ENCODE data around the gene CFAP73. TPM values are rescaled to one million over a fixed set of nuclear protein-coding genes. Genes with fewer than 3 reads are reported as not detected.

CFAP73 gene
- total and polyA plus RNA-seq, 4 donors, result 10.4 to 40.6 (median 14.6) TPM

DNA sequence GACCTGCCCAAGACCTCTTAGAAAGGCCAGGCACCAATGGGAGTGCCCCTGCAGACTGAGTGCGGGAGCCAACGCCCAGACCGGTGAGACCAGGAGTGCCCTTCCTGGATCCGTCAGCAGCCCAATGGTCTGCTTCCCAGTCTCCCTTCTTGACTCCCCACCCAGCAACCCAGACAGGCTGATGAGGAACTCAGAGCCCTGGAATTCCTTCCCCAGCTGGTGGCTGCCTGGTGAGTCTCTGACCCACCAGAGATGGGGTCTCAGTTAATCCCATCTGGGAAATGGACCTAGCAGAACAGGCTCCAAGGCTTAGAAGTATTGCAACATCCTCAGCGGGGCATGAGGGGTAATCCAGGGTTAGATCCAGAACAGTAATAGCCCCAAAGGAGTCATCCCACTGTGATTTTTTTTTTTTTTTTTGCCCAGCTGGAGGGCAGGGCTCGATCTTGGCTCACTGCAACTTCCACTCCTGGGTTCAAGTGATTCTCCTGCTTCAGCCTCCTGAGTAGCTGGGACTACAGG lies 12.5 kb upstream of the CFAP73 start:
- 73 to 89% methylated on average over 6 of the region's 6 CpGs for WGBS, 2 donors
- H3K27me3 ChIP-seq (ENCODE audit: control insufficient read depth in 3 of 3, insufficient read depth in 3 of 3, low read length in 2 of 3), result peaks cover 0 to 9% (median 0%) of the 10 kb centered on the region in 3 donors
- H3K4me3 ChIP-seq, result no peak overlapping the region
- H3K9me3 ChIP-seq (ENCODE audit: control insufficient read depth in 4 of 4, insufficient read depth in 3 of 4, low read length in 3 of 4), result peaks cover 0 to 3% (median 0%) of the 10 kb centered on the region in 4 donors
- H3K36me3 ChIP-seq (ENCODE audit: control insufficient read depth in 4 of 4, insufficient read depth in 4 of 4, low read length in 4 of 4), result no peaks in the 10 kb centered on the region
- H3K27ac ChIP-seq (ENCODE audit: low read depth in 1 of 2, low read length in 1 of 2), result no peak overlapping the region
- no peaks in the 10 kb centered on the region for H3K4me1 ChIP-seq (ENCODE audit: control insufficient read depth in 5 of 5, insufficient read depth in 5 of 5, low read length in 5 of 5)
- H3K9ac ChIP-seq (ENCODE audit: insufficient read depth in 1 of 2, low read length in 2 of 2), result no peak overlapping the region
- no peak for DNase-seq
- ATAC-seq (ENCODE audit: insufficient read depth, low FRiP score), result no peak
- no peak for TF ChIP-seq CTCF (IDR thresholded peaks at IDR 0.05; ENCODE audit: control extremely low read depth, extremely low read depth)

DNA sequence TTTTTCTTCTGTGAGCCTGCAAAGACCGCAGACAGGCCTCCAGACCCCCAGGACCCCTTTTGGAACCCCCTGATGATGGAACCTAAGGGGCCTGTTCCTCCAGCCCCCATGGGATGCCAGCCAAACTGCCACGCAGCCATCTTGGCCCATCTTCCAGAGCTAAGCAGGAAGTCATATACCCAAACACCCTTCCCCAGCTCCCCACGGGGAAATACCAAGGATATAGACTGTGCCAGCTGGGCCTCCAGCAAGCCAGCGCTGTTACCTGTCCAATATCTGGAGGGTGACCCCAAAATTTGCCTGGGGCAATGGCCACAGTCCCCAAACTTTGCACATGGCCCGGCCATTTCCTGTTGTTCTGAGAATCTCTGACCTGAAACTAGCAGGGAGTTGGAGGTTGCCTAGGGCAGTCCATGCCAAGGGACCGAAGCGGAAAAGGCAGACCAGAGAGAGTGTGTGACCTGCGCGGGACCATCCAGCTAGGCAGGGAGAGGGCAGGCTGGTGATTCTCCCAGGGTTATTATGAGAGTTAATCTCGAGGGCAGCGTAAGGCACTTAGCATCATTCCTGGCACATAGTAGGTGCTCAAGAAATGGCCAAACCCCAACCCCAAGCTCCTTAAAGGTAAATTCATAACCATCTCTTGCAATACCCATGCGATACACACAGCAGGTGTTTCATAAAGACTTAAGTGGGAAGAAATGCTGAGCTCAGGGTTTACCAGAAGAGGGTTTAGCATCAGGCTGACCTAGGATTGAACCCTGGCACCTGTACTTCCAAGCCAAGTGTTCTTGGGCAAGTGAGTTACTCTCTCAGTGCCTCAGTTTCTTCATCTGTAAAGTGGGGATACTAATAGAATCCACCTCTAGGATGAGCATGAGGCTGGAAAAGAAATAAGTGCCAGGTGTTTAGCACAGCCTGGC lies 11.4 kb upstream of the CFAP73 start:
- Histone ChIP-seq H3K9me3 (ENCODE audit: control insufficient read depth in 4 of 4, insufficient read depth in 3 of 4, low read length in 3 of 4) (peaks cover 0 to 3% (median 0%) of the 10 kb centered on the region in 4 donors), H3K27ac (ENCODE audit: low read depth in 1 of 2, low read length in 1 of 2) (no peak overlapping the region), H3K4me1 (ENCODE audit: control insufficient read depth in 5 of 5, insufficient read depth in 5 of 5, low read length in 5 of 5) (no peaks in the 10 kb centered on the region), H3K4me3 (no peak overlapping the region), H3K36me3 (ENCODE audit: control insufficient read depth in 4 of 4, insufficient read depth in 4 of 4, low read length in 4 of 4) (no peaks in the 10 kb centered on the region), H3K9ac (ENCODE audit: insufficient read depth in 1 of 2, low read length in 2 of 2) (no peak overlapping the region), H3K27me3 (ENCODE audit: control insufficient read depth in 3 of 3, insufficient read depth in 3 of 3, low read length in 2 of 3) (peaks cover 0 to 9% (median 0%) of the 10 kb centered on the region in 3 donors)
- DNase-seq (no peak), ATAC-seq (ENCODE audit: insufficient read depth, low FRiP score) (no peak)
- WGBS, 2 donors, result 81 to 84% methylated on average over 12 of the region's 12 CpGs
- TF ChIP-seq CTCF (IDR thresholded peaks at IDR 0.05; ENCODE audit: control extremely low read depth, extremely low read depth), result no peak

GRCh38 chr12:113138826-113139225 lies 10.7 kb upstream of the CFAP73 start:
- no peak for TF ChIP-seq CTCF (IDR thresholded peaks at IDR 0.05; ENCODE audit: control extremely low read depth, extremely low read depth)
- H3K27ac ChIP-seq (ENCODE audit: low read depth in 1 of 2, low read length in 1 of 2), result no peak overlapping the region
- H3K9me3 ChIP-seq (ENCODE audit: control insufficient read depth in 4 of 4, insufficient read depth in 3 of 4, low read length in 3 of 4), result peaks cover 0 to 3% (median 0%) of the 10 kb centered on the region in 4 donors
- no peak for DNase-seq
- WGBS, 2 donors, result 87 to 91% methylated on average over 3 of the region's 3 CpGs
- no peaks in the 10 kb centered on the region for H3K4me1 ChIP-seq (ENCODE audit: control insufficient read depth in 5 of 5, insufficient read depth in 5 of 5, low read length in 5 of 5)
- ATAC-seq (ENCODE audit: insufficient read depth, low FRiP score), result no peak
- peaks cover 0 to 9% (median 0%) of the 10 kb centered on the region in 3 donors for H3K27me3 ChIP-seq (ENCODE audit: control insufficient read depth in 3 of 3, insufficient read depth in 3 of 3, low read length in 2 of 3)
- no peak overlapping the region for H3K9ac ChIP-seq (ENCODE audit: insufficient read depth in 1 of 2, low read length in 2 of 2)
- H3K36me3 ChIP-seq (ENCODE audit: control insufficient read depth in 4 of 4, insufficient read depth in 4 of 4, low read length in 4 of 4), result no peaks in the 10 kb centered on the region
- H3K4me3 ChIP-seq, result no peak overlapping the region

Measured in lung (tissue), 12 donors.